Esophagus (tissue), 2 donors: ENCODE measurements around the gene RGS19. TPM values are rescaled to one million over a fixed set of nuclear protein-coding genes. Genes with fewer than 3 reads are reported as not detected.
A peak's percentile ranks its signal among the peaks of the same experiment; 100 is the strongest.

Source experiments
- H3K27ac ChIP-seq, 2 donors: one replicate each; pipeline ENCODE4 v1.5.1; 2013; ENCODE audit warnings: low read depth in 2 of 2, mild to moderate bottlenecking in 2 of 2, inconsistent platforms in 1 of 2, low read length in 1 of 2, moderate library complexity in 1 of 2
- H3K27me3 ChIP-seq, 2 donors: one replicate each; pipeline ENCODE4 v1.6.1; 2013; ENCODE audit warnings: low read length in 2 of 2, control low read depth in 1 of 2, mild to moderate bottlenecking in 1 of 2; ENCODE audit not compliant: insufficient read depth in 2 of 2, control insufficient read depth in 1 of 2
- H3K36me3 ChIP-seq, 2 donors: one replicate each; pipeline ENCODE4 v1.6.1; 2013; ENCODE audit warnings: low read length in 1 of 2; ENCODE audit not compliant: control insufficient read depth in 2 of 2, insufficient read depth in 2 of 2
- H3K4me1 ChIP-seq, 2 donors: one replicate each; pipeline ENCODE4 v1.6.1; 2013; ENCODE audit warnings: low read length in 1 of 2; ENCODE audit not compliant: control insufficient read depth in 2 of 2, insufficient read depth in 2 of 2
- H3K4me3 ChIP-seq, 2 donors: one replicate each; pipeline ENCODE4 v1.5.1; 2013; ENCODE audit warnings: low read length in 2 of 2, mild to moderate bottlenecking in 2 of 2, low read depth in 1 of 2, moderate library complexity in 1 of 2
- H3K9me3 ChIP-seq, 2 donors: one replicate each; pipeline ENCODE4 v1.6.1; 2013; ENCODE audit warnings: mild to moderate bottlenecking in 2 of 2, low read depth in 1 of 2, low read length in 1 of 2, moderate library complexity in 1 of 2; ENCODE audit not compliant: control insufficient read depth in 2 of 2, insufficient read depth in 1 of 2
- WGBS, 2 donors: extraction: QIAGEN DNeasy Blood & Tissue Kit; methylation state at CpG; one replicate each; pipeline ENCODE4 v1.1.7; 2013; 5-methylcytosine and 5-hydroxymethylcytosine counted together
- polyA plus RNA-seq, 2 donors: library from polyadenylated mRNA; stranded (reverse); fragments of 200-250 nt; gene quantifications; one replicate each; pipeline ENCODE4 v1.2.3, GENCODE V29; 2013
- donor health status: healthy with polysubstance abuse.
- donor health status: Bipolar disorder and iron deficiency.

RGS19 gene
- polyA plus RNA-seq, 2 donors: 5.0 to 8.7 TPM

DNA sequence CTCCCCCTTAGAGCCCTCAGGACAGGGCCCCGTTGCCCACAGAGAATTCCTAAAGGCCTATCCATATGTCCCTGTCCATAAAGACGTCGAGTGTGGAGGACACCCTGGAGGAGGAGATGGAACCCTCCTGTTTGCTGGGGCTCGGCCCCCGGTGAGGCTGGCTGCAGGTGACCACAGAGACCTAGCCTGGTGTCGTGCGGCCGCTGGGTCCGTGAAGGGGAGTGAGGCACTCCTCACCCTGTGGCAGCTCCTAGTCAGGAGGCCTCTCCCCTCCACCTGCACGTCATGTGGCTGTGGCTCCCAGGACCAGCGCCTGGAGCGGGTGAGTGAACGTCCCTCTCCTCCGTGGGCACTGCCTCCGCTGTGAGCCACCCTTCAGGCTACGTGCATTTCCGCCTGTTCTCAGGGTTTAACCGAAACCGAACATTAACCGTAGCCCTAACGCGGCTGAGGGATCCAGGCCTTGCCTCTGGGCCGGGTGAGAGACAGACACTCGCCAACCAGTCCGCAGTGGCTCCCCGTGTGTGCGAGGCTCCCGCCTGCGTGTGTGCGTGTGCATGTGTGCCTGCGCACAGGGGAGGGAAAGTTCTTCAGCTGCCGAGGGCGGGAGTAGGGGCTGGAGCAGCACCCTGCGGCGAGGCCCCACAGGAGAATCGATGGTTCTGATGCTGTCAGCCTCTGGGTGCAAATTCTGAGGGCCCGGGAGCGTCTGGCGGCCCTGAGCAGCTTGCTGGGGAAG is 22.3 kb downstream of the RGS19 start:
- H3K27me3 ChIP-seq: no peaks in the 10 kb centered on the region
- 52 to 58% methylated on average over 38 to 39 of the region's 39 CpGs for WGBS, 2 donors
- H3K9me3 ChIP-seq: no peaks in the 10 kb centered on the region
- no peak overlapping the region for H3K4me3 ChIP-seq
- peaks cover 5 to 17% of the 10 kb centered on the region in 2 donors for H3K4me1 ChIP-seq
- no peaks in the 10 kb centered on the region for H3K36me3 ChIP-seq
- H3K27ac ChIP-seq: peak overlapping the region; percentile 37

DNA sequence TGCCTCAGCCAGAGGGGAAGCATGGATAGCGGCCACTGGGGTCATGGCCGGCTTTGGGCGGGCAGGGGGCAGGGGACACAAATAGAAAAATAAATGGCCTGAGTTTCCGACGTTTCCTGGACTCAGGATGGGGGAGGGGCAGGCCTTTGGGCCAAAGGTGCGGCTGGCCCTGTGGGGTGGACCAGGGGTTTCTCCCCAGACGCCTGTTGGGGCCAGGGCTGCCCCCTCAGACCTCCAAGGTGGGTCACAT is 22.8 kb downstream of the RGS19 start:
- 46 to 55% methylated on average over 7 of the region's 7 CpGs for WGBS, 2 donors
- Histone ChIP-seq H3K4me1 (peaks cover 5 to 16% of the 10 kb centered on the region in 2 donors), H3K9me3 (no peaks in the 10 kb centered on the region), H3K27me3 (no peaks in the 10 kb centered on the region), H3K36me3 (no peaks in the 10 kb centered on the region), H3K27ac (no peak overlapping the region), H3K4me3 (no peak overlapping the region)

DNA sequence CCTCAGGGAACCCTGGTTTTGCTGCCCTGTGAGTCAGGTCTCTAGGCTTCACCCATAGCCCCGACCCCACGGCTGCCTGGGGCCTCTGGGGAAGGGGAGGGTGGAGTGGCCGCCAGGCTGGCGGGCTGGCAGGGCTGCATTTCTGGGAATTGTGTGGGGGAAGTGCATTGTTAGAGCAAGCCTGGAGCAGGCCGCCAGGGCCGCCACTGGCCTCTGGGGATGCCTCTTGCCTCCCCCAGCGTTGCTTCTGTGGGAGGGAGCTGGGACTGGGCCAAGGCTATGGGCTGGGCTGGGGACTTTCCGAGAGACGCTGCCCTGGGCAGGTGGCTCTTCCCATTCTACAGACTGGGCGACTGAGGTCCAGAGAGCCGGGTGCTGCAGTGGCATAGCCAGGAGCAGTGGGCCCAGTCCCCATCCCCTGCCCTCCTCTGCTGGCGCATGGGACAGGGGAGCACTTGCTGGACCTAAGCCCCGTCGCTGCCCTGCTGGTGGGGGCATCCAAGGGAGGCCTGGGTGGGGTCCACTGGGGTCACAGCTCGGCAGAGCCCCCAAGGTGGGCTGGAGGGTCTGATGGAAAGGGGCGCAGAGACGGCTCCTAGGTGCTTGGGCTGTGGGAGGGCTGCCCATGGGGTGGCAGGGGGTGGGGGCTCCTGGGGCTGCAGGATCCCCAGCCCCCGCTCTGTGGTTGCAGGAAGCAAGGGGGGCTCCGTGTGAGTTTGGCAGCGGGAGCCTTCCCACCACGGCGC is 23.3 kb downstream of the RGS19 start:
- no peak overlapping the region for H3K4me3 ChIP-seq
- no peaks in the 10 kb centered on the region for H3K27me3 ChIP-seq
- 44 to 52% methylated on average over 20 to 22 of the region's 22 CpGs for WGBS, 2 donors
- H3K9me3 ChIP-seq: no peaks in the 10 kb centered on the region
- peak overlapping the region in 1 of 2 donors; percentile 28 for H3K27ac ChIP-seq
- H3K4me1 ChIP-seq: peaks cover 5 to 16% of the 10 kb centered on the region in 2 donors
- no peaks in the 10 kb centered on the region for H3K36me3 ChIP-seq

DNA sequence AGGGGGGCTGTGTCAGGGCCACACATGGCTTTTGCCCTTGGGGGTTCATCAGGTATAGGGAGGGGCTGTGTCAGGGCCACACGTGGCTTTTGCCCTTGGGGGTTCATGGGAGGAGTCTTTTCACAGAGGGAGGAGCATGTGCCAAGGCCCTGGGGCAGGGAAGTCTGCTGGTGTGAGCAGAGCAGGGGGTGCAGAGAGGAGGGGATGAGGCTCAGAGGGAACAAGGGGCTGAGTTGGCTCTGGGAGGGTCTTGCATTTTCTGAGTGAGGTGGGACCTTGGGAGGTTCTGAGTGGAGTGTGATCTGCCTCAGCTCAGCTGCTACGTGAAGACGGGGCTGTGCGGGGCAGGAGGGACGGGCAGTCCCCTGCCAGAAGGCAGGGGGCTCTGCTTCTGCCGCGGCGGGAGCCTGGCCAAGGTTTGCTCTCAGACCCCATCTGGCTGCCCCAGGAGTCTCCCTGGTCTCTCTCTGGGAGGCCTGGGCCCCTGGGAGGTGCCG is 23.9 kb downstream of the RGS19 start:
- peaks cover 5 to 16% of the 10 kb centered on the region in 2 donors for H3K4me1 ChIP-seq
- no peaks in the 10 kb centered on the region for H3K36me3 ChIP-seq
- no peak overlapping the region for H3K4me3 ChIP-seq
- no peaks in the 10 kb centered on the region for H3K27me3 ChIP-seq
- H3K27ac ChIP-seq: peak overlapping the region; percentile 22 to 47
- no peaks in the 10 kb centered on the region for H3K9me3 ChIP-seq
- 60 to 82% methylated on average over 6 to 9 of the region's 9 CpGs for WGBS, 2 donors

DNA sequence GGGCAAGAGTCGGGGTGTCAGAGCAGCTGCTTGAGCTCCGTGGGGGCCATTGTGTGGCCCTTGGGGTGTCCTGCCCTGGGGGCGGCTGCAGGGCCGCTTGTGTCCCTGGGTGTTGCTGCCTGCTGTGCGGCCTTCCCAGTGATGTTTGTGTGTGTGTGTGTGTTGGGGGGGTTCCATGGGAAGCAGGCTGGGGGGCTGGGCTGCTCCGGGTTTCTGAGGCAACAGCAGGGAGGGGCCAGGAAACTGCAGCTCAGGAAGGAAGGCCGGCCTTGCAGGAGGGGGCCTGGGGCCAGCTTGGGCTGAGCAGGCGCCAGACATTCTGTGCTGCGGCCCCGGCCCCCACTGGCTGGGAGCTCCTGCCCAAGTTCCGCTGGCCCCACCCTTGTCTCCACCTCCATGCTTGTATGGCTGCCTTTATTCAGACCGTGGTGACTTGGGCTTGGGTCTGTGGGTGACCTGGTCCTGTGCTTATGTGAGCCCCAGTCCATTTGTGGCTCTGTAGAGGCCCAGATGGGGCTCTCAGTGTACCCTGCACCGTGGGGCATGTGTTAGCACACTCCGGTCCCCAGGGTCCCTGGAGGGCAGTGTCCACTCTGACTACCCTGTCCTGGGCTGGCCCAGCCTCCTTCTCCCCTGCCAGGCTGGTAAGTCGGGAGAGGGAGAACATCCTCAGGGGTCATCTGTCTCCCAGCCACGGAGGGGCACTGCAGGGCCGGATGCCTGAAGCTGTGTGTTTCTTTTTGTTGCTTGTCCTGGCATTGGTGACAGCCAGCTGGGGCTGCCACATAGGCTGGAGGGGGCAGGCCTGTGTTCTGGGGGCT is 25.3 kb downstream of the RGS19 start:
- Histone ChIP-seq H3K4me1 (peaks cover 7 to 18% of the 10 kb centered on the region in 2 donors), H3K4me3 (no peak overlapping the region), H3K9me3 (no peaks in the 10 kb centered on the region), H3K36me3 (no peaks in the 10 kb centered on the region), H3K27me3 (peaks cover 0 to 7% of the 10 kb centered on the region in 2 donors), H3K27ac (peak overlapping the region in 1 of 2 donors; percentile 44)
- WGBS, 2 donors: 34 to 42% methylated on average over 16 to 17 of the region's 17 CpGs

DNA sequence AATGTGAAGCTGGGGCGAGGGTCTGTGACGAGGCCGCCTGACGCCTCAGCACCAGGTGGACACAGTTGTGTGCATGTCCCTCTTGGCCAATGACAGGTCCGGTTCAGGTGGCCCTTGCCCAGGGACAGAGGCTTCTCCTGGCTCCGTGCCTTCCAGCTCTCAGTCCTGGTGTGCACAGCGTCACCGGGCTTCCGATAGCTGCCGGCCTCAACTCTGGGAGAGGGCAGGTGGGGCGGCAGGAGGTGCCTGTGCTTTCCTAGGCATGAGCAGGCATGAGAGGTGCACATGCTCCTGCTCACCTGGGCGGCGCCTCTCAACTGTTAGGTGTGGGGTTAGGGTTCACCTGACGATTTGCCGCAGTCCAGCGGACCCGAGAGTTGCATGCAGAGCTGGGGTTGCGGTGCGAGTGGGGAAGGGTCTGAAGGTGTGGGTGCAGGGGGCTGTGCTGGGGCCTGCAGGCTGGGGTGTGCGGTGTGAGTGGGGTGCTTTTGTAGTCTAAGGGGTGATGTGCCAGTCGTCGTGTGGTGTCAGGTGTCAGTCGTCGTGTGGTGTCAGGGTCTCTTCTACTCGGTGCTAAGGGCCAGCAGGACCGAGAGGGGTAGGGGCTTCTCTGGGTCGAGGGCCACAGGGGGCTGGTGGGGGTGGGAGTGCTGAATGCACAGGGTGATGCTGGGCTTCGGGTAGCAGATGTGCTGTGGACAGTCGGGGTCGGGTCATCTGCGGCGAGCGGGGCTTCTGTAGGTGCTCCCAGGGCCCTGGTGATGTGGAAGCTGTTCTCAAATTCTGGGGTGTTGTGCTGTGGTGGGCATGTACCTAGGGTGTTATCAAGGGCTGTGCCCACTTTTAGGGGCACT is 26.1 kb downstream of the RGS19 start:
- peak overlapping the region; percentile 15 to 34 for H3K27ac ChIP-seq
- no peak overlapping the region for H3K4me3 ChIP-seq
- no peaks in the 10 kb centered on the region for H3K36me3 ChIP-seq
- peaks cover 7 to 18% of the 10 kb centered on the region in 2 donors for H3K4me1 ChIP-seq
- no peaks in the 10 kb centered on the region for H3K9me3 ChIP-seq
- WGBS, 2 donors: 60 to 62% methylated on average over 33 of the region's 33 CpGs
- H3K27me3 ChIP-seq: peaks cover 0 to 9% of the 10 kb centered on the region in 2 donors

DNA sequence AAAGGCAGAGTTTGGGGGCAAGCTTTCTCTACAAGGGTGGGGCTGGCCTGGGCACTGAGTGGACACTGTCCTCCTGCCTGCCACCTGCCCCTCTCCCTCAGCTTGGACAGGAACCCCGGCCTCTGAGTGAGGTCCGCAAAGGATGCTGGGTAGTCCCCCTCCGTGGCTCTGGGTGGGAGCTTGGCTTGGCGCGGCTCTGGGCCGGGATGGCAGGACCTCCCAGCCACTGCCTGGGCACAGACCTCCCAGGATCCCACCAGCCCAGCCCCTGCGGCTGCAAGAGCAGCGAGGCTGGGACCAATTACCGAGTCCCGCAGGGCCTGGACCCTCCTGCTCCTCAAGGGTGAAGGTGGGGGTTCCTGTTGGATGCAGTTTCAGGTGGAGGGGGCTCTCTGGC is 27.0 kb downstream of the RGS19 start:
- 72 to 83% methylated on average over 10 of the region's 10 CpGs for WGBS, 2 donors
- peaks cover 0 to 14% of the 10 kb centered on the region in 2 donors for H3K27me3 ChIP-seq
- H3K27ac ChIP-seq: peak overlapping the region; percentile 40 to 48
- H3K9me3 ChIP-seq: no peaks in the 10 kb centered on the region
- peaks cover 7 to 18% of the 10 kb centered on the region in 2 donors for H3K4me1 ChIP-seq
- no peak overlapping the region for H3K4me3 ChIP-seq
- H3K36me3 ChIP-seq: no peaks in the 10 kb centered on the region

DNA sequence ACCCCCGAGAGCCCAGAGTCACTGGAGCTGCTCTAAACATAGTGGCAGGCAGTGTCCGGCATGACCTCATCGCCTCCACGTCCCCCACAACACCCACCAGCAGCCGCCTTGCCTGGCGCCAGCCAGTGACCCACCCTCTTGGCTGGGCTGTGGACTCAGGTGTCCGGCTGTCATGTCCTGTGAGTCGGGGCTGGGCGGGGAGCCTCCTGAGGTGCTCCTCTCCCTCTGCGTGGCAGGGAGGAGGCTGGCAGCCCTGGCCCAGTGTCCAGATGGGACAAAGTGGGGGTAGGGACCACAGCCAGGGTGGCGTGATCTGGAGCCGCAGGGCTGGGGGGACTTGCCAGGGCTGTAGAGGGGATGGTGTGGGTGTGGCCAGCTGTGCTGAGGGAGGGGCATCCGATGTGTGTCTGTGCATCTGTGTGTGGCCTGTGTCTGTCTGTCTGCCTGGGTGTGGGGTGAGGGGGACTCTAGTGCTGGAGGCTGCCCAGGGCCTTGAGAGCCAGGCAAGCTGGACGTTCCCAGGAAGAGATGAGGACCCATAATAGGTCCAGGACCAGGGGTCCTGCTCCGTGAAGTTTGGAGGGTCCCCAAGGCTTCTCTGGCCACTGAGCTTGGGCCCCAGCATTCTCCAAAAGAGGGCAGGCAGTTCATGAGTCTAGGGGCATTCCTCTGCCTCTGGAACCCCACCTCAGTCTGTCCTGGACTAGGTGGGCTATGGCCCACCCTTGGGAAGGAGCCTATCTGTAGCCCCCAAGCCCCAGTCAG is 27.6 kb downstream of the RGS19 start:
- peaks cover 7 to 18% of the 10 kb centered on the region in 2 donors for H3K4me1 ChIP-seq
- no peak overlapping the region for H3K4me3 ChIP-seq
- no peaks in the 10 kb centered on the region for H3K9me3 ChIP-seq
- 67 to 77% methylated on average over 15 of the region's 15 CpGs for WGBS, 2 donors
- H3K36me3 ChIP-seq: no peaks in the 10 kb centered on the region
- H3K27ac ChIP-seq: peak overlapping the region; percentile 41 to 48
- H3K27me3 ChIP-seq: peaks cover 0 to 14% of the 10 kb centered on the region in 2 donors
